DND-41 (cell line): Measurements from ENCODE around the gene ZNF217.

ENCODE experiments used
- CTCF ChIP-seq: IDR thresholded peaks from 2 replicates; pipeline ENCODE4 v1.5.1; 2012; ENCODE audit warnings: borderline replicate concordance, low read length, moderate library complexity, mild to moderate bottlenecking; ENCODE audit not compliant: poor library complexity, severe bottlenecking; ENCODE audit errors: extremely low read depth
- EZH2 ChIP-seq: IDR thresholded peaks from 3 replicates; pipeline ENCODE4 v1.6.1; 2012; ENCODE audit warnings: borderline replicate concordance, low read depth, mild to moderate bottlenecking, moderate library complexity, low read length, inconsistent platforms; ENCODE audit not compliant: severe bottlenecking

- TF ChIP-seq CTCF, result no peak
- no peak for TF ChIP-seq EZH2
Measured at GRCh38 chr20:53568351-53568750, 25.3 kb downstream of the ZNF217 start.
